HCT116 (cell line): Measurements from ENCODE around the gene HMCN2. TPM values are rescaled to one million over a fixed set of nuclear protein-coding genes. Genes with fewer than 3 reads are reported as not detected.
A peak's percentile ranks its signal among the peaks of the same experiment; 100 is the strongest.

Experiments
- ATAC-seq: fragments of 200-7000 bp; cut with Tn5 transposase; 2 replicates; pipeline ENCODE4 v1.9.1; 2020; ENCODE audit warnings: mild to moderate bottlenecking, moderate library complexity
- BruUV-seq: library from RNA; stranded (reverse); fragments of 400-500 nt; replicated peaks from 2 replicates; lab custom pipeline; 2021; lab: Mats Ljungman, UMichigan
- CTCF ChIA-PET: fragments of 300-600 bp; sonication (Branson Sonifier 250); formaldehyde crosslinking; loops from one replicate; lab custom pipeline; 2021; ENCODE audit warnings: antibody characterized with exemption; lab: Charles Lee
- POLR2A ChIA-PET: fragments of 300-600, 350-600 bp; sonication (Branson Sonifier 250); formaldehyde crosslinking; loops from one replicate; lab custom pipeline; 2021; ENCODE audit warnings: antibody characterized with exemption; lab: Charles Lee
- RAD21 ChIA-PET, 2 experiments: fragments of 300-600 bp; sonication (Branson Sonifier 250); formaldehyde crosslinking; loops; one replicate each; lab custom pipeline; 2023; ENCODE audit warnings: low total read pairs in 2 of 2; ENCODE audit not compliant: uncharacterized antibody in 2 of 2, unreplicated experiment in 2 of 2, low non-redundant PET in 1 of 2; lab: Charles Lee
- DNase-seq: peaks from one replicate; pipeline ENCODE4 v3.0.0-alpha.2; 2010; ENCODE audit warnings: low read depth, low spot score
- H2AFZ ChIP-seq: fragments of 200-600 bp; shearing (Covaris generic), sonication (generic); 2 replicates; pipeline ENCODE4 v1.6.1; 2017; ENCODE audit warnings: low read depth, mixed run types, mixed read lengths, antibody characterized with exemption, low read length; ENCODE audit not compliant: poor library complexity, severe bottlenecking
- H3K27ac ChIP-seq: 2 replicates; pipeline ENCODE4 v1.5.1; 2012; ENCODE audit warnings: low read depth, low read length
- H3K27me3 ChIP-seq: fragments of 200-600 bp; sonication (generic); 2 replicates; pipeline ENCODE4 v1.6.1; 2016; ENCODE audit warnings: mixed run types, low read length, mixed read lengths; ENCODE audit not compliant: insufficient read depth
- H3K36me3 ChIP-seq, 2 experiments: fragments of 200-500 bp in 1 of 2; fragments of 200-600 bp in 1 of 2; sonication (Bioruptor generic) in 1 of 2; sonication (generic) in 1 of 2; 2 replicates each; pipeline versions ENCODE4 v1.5.1 to v1.6.1; 2014 to 2016; ENCODE audit warnings: low read length in 2 of 2, inconsistent platforms in 1 of 2, mixed read lengths in 1 of 2, mixed run types in 1 of 2; ENCODE audit not compliant: insufficient read depth in 2 of 2, control insufficient read depth in 1 of 2
- H3K4me1 ChIP-seq, 2 experiments: fragments of 200-600 bp in 1 of 2; sonication (generic) in 1 of 2; 2 replicates each; pipeline versions ENCODE4 v1.5.1 to v1.6.1; 2012 to 2017; ENCODE audit warnings: low read length in 2 of 2, inconsistent platforms in 1 of 2, mild to moderate bottlenecking in 1 of 2, mixed read lengths in 1 of 2, mixed run types in 1 of 2, moderate library complexity in 1 of 2; ENCODE audit not compliant: insufficient read depth in 2 of 2, control insufficient read depth in 1 of 2
- H3K4me2 ChIP-seq: fragments of 200-600 bp; sonication (generic); 2 replicates; pipeline ENCODE4 v1.6.1; 2017; ENCODE audit warnings: mixed run types, low read length, mixed read lengths
- H3K4me3 ChIP-seq, 2 experiments: fragments of 200-600 bp in 1 of 2; sonication (generic) in 1 of 2; replicated peaks in 1 of 2; 2 replicates each; pipeline ENCODE4 v1.5.1; 2011 to 2016; ENCODE audit warnings: low read length in 2 of 2, control low read depth in 1 of 2, low read depth in 1 of 2, mild to moderate bottlenecking in 1 of 2, mixed read lengths in 1 of 2, mixed run types in 1 of 2
- H3K79me2 ChIP-seq: fragments of 200-600 bp; sonication (generic); 2 replicates; pipeline ENCODE4 v1.6.1; 2017; ENCODE audit warnings: mild to moderate bottlenecking, mixed run types, low read length, moderate library complexity, mixed read lengths; ENCODE audit not compliant: insufficient read depth
- H3K9ac ChIP-seq: fragments of 200-600 bp; sonication (generic); 2 replicates; pipeline ENCODE4 v1.6.1; 2016; ENCODE audit warnings: low read length, mixed read lengths
- H3K9me2 ChIP-seq: fragments of 200-600 bp; sonication (generic), shearing (Covaris generic); 2 replicates; pipeline ENCODE4 v1.6.1; 2017; ENCODE audit warnings: mixed run types, mild to moderate bottlenecking, moderate library complexity; ENCODE audit not compliant: insufficient read depth
- H3K9me3 ChIP-seq, 2 experiments: fragments of 200-500 bp in 1 of 2; fragments of 200-600 bp in 1 of 2; sonication (Bioruptor generic) in 1 of 2; sonication (generic) in 1 of 2; 2 replicates each; pipeline ENCODE4 v1.6.1; 2014 to 2017; ENCODE audit warnings: low read length in 2 of 2, mixed read lengths in 2 of 2, inconsistent platforms in 1 of 2, low read depth in 1 of 2, mild to moderate bottlenecking in 1 of 2, mixed run types in 1 of 2, moderate library complexity in 1 of 2; ENCODE audit not compliant: control insufficient read depth in 1 of 2, insufficient read depth in 1 of 2
- H4K20me1 ChIP-seq: fragments of 200-600 bp; sonication (generic), shearing (Covaris generic); 2 replicates; pipeline ENCODE4 v1.6.1; 2017; ENCODE audit warnings: mixed run types, mild to moderate bottlenecking, moderate library complexity; ENCODE audit not compliant: insufficient read depth
- CBX3 ChIP-seq: IDR thresholded peaks from 2 replicates; pipeline ENCODE4 v1.6.1; 2012; ENCODE audit warnings: low read depth
- CEBPB ChIP-seq: IDR thresholded peaks from 2 replicates; pipeline ENCODE4 v1.6.1; 2012; ENCODE audit warnings: low read depth
- CTCF ChIP-seq, 3 experiments: fragments of 200-600 bp in 1 of 3; sonication (generic) in 1 of 3; IDR thresholded peaks in 2 of 3; conservative IDR thresholded peaks in 1 of 3; 2 replicates each; pipeline ENCODE4 v1.5.1; 2012 to 2017; ENCODE audit warnings: low read depth in 2 of 3, low read length in 2 of 3, antibody characterized with exemption in 1 of 3, borderline replicate concordance in 1 of 3, control low read depth in 1 of 3, mild to moderate bottlenecking in 1 of 3, mixed read lengths in 1 of 3, mixed run types in 1 of 3, moderate library complexity in 1 of 3; ENCODE audit not compliant: insufficient read depth in 1 of 3
- EZH2 ChIP-seq: fragments of 200-600 bp; sonication (generic); IDR thresholded peaks from 2 replicates; pipeline ENCODE4 v1.6.1; 2017; ENCODE audit warnings: antibody characterized with exemption, mixed run types
- EZH2phosphoT487 ChIP-seq: fragments of 200-600 bp; IDR thresholded peaks from 2 replicates; pipeline ENCODE4 v1.6.1; 2018; ENCODE audit warnings: antibody characterized with exemption, borderline replicate concordance
- FOSL1 ChIP-seq: IDR thresholded peaks from 2 replicates; pipeline ENCODE4 v1.6.1; 2012; ENCODE audit warnings: low read depth
- MAX ChIP-seq: IDR thresholded peaks from 2 replicates; pipeline ENCODE4 v1.6.1; 2012
- POLR2A ChIP-seq: IDR thresholded peaks from 2 replicates; pipeline ENCODE4 v1.7.0; 2011; ENCODE audit warnings: borderline replicate concordance; ENCODE audit not compliant: insufficient read depth, insufficient read length; ENCODE audit errors: extremely low read depth
- POLR2AphosphoS5 ChIP-seq: IDR thresholded peaks from 2 replicates; pipeline ENCODE4 v1.6.1; 2011; ENCODE audit warnings: mild to moderate bottlenecking, low read depth, low read length, moderate library complexity
- RAD21 ChIP-seq: IDR thresholded peaks from 2 replicates; pipeline ENCODE4 v1.6.1; 2012; ENCODE audit warnings: low read depth, mild to moderate bottlenecking
- SIN3A ChIP-seq: IDR thresholded peaks from 2 replicates; pipeline ENCODE4 v1.6.1; 2012; ENCODE audit warnings: low read depth
- SP1 ChIP-seq: IDR thresholded peaks from 2 replicates; pipeline ENCODE4 v1.6.1; 2012; ENCODE audit warnings: low read depth
- SRF ChIP-seq: IDR thresholded peaks from 2 replicates; pipeline ENCODE4 v1.6.1; 2012; ENCODE audit warnings: low read depth
- TCF7L2 ChIP-seq: IDR thresholded peaks from 2 replicates; pipeline ENCODE4 v1.7.0; 2011; ENCODE audit warnings: borderline replicate concordance, inconsistent platforms; ENCODE audit not compliant: insufficient read depth, insufficient read length; ENCODE audit errors: extremely low read depth
- YY1 ChIP-seq: IDR thresholded peaks from 2 replicates; pipeline ENCODE4 v1.6.1; 2011; ENCODE audit warnings: low read length, low read depth, moderate library complexity, mild to moderate bottlenecking; ENCODE audit not compliant: insufficient replicate concordance; ENCODE audit errors: extremely low read depth
- ZFX ChIP-seq: fragments of 450-650 bp; IDR thresholded peaks from 2 replicates; pipeline ENCODE4 v1.6.1; 2017
- ZNF274 ChIP-seq: fragments of 200-500 bp; sonication (Bioruptor generic); IDR thresholded peaks from 2 replicates; pipeline ENCODE4 v1.6.1; 2014; ENCODE audit warnings: mild to moderate bottlenecking, low read depth, low read length, inconsistent platforms
- intact Hi-C: fragments of 100-400 bp; cut with micrococcal nuclease; formaldehyde crosslinking; loops from 2 replicates; pipeline ENCODE4 v1.10.0; 2022
- total RNA-seq: library from RNA; stranded (reverse); gene quantifications from one replicate; pipeline ENCODE4 v1.2.1, GENCODE V29; 2021; ENCODE audit not compliant: unreplicated experiment

The HMCN2 gene
- total RNA-seq, 1 experiment from 2014 or later = 0.22 TPM

GRCh38 chr9:130363755-130364404 is 98.3 kb downstream of the HMCN2 start:
- no peak overlapping the region for H3K27ac ChIP-seq
- CTCF ChIA-PET = no interaction called here
- intact Hi-C loops = no loop called here

GRCh38 chr9:130364619-130365322 is 99.2 kb downstream of the HMCN2 start:
- Histone ChIP-seq H3K9ac (no peak overlapping the region), H3K79me2 (no peaks in the 10 kb centered on the region), H3K9me2 (no peaks in the 10 kb centered on the region), H3K36me3 (no peaks in the 10 kb centered on the region), H3K4me2 (peak overlapping the region; percentile 37), H3K4me3 (no peak overlapping the region), H4K20me1 (no peaks in the 10 kb centered on the region), H2AFZ (no peak overlapping the region), H3K9me3 (no peaks in the 10 kb centered on the region), H3K4me1 (peaks cover 3 to 23% of the 10 kb centered on the region in 2 experiments; a peak in 3 of 4 replicates), H3K27me3 (no peaks in the 10 kb centered on the region), H3K27ac (no peak overlapping the region)
- ATAC-seq = peak; percentile 54
- no peak for DNase-seq
- BruUV-seq = no TSS peak
- intact Hi-C loops = no loop called here
- POLR2A ChIA-PET = no interaction called here
- RAD21 ChIA-PET = interaction anchor here in 1 of 2 experiments (0.6 kb wide), 1 partner anchor 56 kb away, joined by 7 read pairs; no protein-coding TSS in a partner anchor
- CTCF ChIA-PET = no interaction called here
- TF ChIP-seq POLR2AphosphoS5 = no peak
- no peak for TF ChIP-seq EZH2phosphoT487
- no peak for TF ChIP-seq YY1
- no peak for TF ChIP-seq SRF
- TF ChIP-seq CBX3 = no peak
- no peak for TF ChIP-seq MAX
- no peak for TF ChIP-seq EZH2
- TF ChIP-seq CTCF (IDR thresholded peaks at IDR 0.05 in 2 of 3, conservative IDR thresholded peaks at IDR 0.05 in 1 of 3; ENCODE audit: borderline replicate concordance in 1 of 3, insufficient read depth in 1 of 3, low read depth in 2 of 3, low read length in 2 of 3) = no peak
- no peak for TF ChIP-seq SIN3A

More at GRCh38 chr9:130363755-130364404, 98.3 kb downstream of the HMCN2 start:
- Histone ChIP-seq H3K9ac (no peak overlapping the region), H3K4me3 (no peak overlapping the region), H3K4me1 (peaks cover 3 to 20% of the 10 kb centered on the region in 2 experiments; a peak in 3 of 4 replicates), H3K36me3 (no peaks in the 10 kb centered on the region), H2AFZ (no peak overlapping the region), H3K79me2 (no peaks in the 10 kb centered on the region), H3K4me2 (no peak overlapping the region), H3K9me3 (no peaks in the 10 kb centered on the region), H3K27me3 (no peaks in the 10 kb centered on the region), H3K9me2 (no peaks in the 10 kb centered on the region), H4K20me1 (no peaks in the 10 kb centered on the region)
- DNase-seq (no peak), ATAC-seq (no peak)
- no peak for TF ChIP-seq ZNF274
- TF ChIP-seq TCF7L2 = no peak
- TF ChIP-seq CEBPB = no peak
- TF ChIP-seq ZFX = no peak
- no peak for TF ChIP-seq EZH2
- TF ChIP-seq SRF = no peak
- no peak for TF ChIP-seq SP1
- no peak for TF ChIP-seq MAX
- no peak for TF ChIP-seq RAD21
- no peak for TF ChIP-seq POLR2A
- TF ChIP-seq POLR2AphosphoS5 = no peak
- no peak for TF ChIP-seq FOSL1
- POLR2A ChIA-PET = no interaction called here
- no TSS peak for BruUV-seq
- RAD21 ChIA-PET = no interaction called here
